HEK293 (cell line): ENCODE results near the gene DYNLT4.

Source experiments
- CTCF ChIA-PET: fragments of 350-600 bp; formaldehyde crosslinking; extraction: SDS; loops from one replicate; lab custom pipeline; 2021; ENCODE audit warnings: antibody characterized with exemption; lab: Yijun Ruan, JAX
- POLR2A ChIA-PET: fragments of 300-600 bp; formaldehyde crosslinking; extraction: SDS; loops from one replicate; lab custom pipeline; 2020; ENCODE audit warnings: antibody characterized with exemption, inconsistent platforms; lab: Yijun Ruan, JAX
- H3K27ac ChIP-seq: fragments of 200-500 bp; sonication (Bioruptor generic); 2 replicates; pipeline ENCODE4 v1.5.1; 2014; ENCODE audit warnings: low read depth, low read length, control low read depth, inconsistent platforms; ENCODE audit errors: extremely low read depth
- H3K36me3 ChIP-seq, 2 experiments: fragments of 200-500 bp in 1 of 2; sonication (Bioruptor generic) in 1 of 2; 1 replicate in 1 of 2; 2 replicates in 1 of 2; pipeline ENCODE4 v1.5.1; 2014 to 2017; ENCODE audit warnings: inconsistent platforms in 2 of 2, low read length in 2 of 2; ENCODE audit not compliant: control insufficient read depth in 2 of 2, insufficient read depth in 1 of 2
- H3K4me1 ChIP-seq: fragments of 200-500 bp; sonication (Bioruptor generic); 2 replicates; pipeline ENCODE4 v1.5.1; 2014; ENCODE audit warnings: mild to moderate bottlenecking, low read length, inconsistent platforms; ENCODE audit not compliant: control insufficient read depth, insufficient read depth
- H3K4me3 ChIP-seq: 2 replicates; pipeline ENCODE4 v1.5.1; 2011; ENCODE audit warnings: low read depth, mild to moderate bottlenecking, control low read depth, low read length, moderate library complexity
- H3K9me3 ChIP-seq: fragments of 200-500 bp; sonication (Bioruptor generic); 2 replicates; pipeline ENCODE4 v1.5.1; 2014; ENCODE audit warnings: low read depth, low read length, inconsistent platforms; ENCODE audit not compliant: control insufficient read depth, insufficient read depth
- AEBP2 ChIP-seq: fragments of 450-650 bp; formaldehyde crosslinking; IDR thresholded peaks from 2 replicates; pipeline ENCODE4 v1.5.1; 2016; ENCODE audit warnings: missing biosample characterization, missing genetic modification characterization, borderline replicate concordance
- BCL11B ChIP-seq: fragments of 450-650 bp; formaldehyde crosslinking; IDR thresholded peaks from 2 replicates; pipeline ENCODE4 v1.5.1; 2016; ENCODE audit warnings: low read depth, missing biosample characterization, missing genetic modification characterization
- CTCF ChIP-seq: fragments of 450-650 bp; formaldehyde crosslinking; IDR thresholded peaks from 2 replicates; pipeline ENCODE4 v1.5.1; 2016; ENCODE audit warnings: missing biosample characterization, missing genetic modification characterization
- GFI1B ChIP-seq: fragments of 450-650 bp; formaldehyde crosslinking; IDR thresholded peaks from 2 replicates; pipeline ENCODE4 v1.5.1; 2016; ENCODE audit warnings: missing biosample characterization, missing genetic modification characterization
- GLIS2 ChIP-seq: fragments of 450-650 bp; formaldehyde crosslinking; IDR thresholded peaks from 2 replicates; pipeline ENCODE4 v1.5.1; 2016; ENCODE audit warnings: missing biosample characterization, missing genetic modification characterization
- KLF8 ChIP-seq: fragments of 450-650 bp; formaldehyde crosslinking; IDR thresholded peaks from 2 replicates; pipeline ENCODE4 v1.5.1; 2016; ENCODE audit warnings: missing biosample characterization, missing genetic modification characterization
- TRIM28 ChIP-seq: IDR thresholded peaks from 2 replicates; pipeline ENCODE4 v1.6.1; 2011; ENCODE audit warnings: low read length, control low read depth, borderline replicate concordance
- YY2 ChIP-seq: fragments of 450-650 bp; formaldehyde crosslinking; IDR thresholded peaks from 2 replicates; pipeline ENCODE4 v1.5.1; 2016; ENCODE audit warnings: missing biosample characterization, missing genetic modification characterization
- ZFHX2 ChIP-seq: fragments of 450-650 bp; formaldehyde crosslinking; conservative IDR thresholded peaks from 2 replicates; pipeline ENCODE4 v1.5.1; 2016; ENCODE audit warnings: missing biosample characterization, missing genetic modification characterization
- ZNF2 ChIP-seq: fragments of 450-650 bp; formaldehyde crosslinking; IDR thresholded peaks from 2 replicates; pipeline ENCODE4 v1.5.1; 2016; ENCODE audit warnings: missing biosample characterization, missing genetic modification characterization
- ZNF223 ChIP-seq: fragments of 450-650 bp; formaldehyde crosslinking; IDR thresholded peaks from 2 replicates; pipeline ENCODE4 v1.5.1; 2016; ENCODE audit warnings: missing biosample characterization, missing genetic modification characterization
- ZNF324 ChIP-seq: fragments of 450-650 bp; formaldehyde crosslinking; IDR thresholded peaks from 2 replicates; pipeline ENCODE4 v1.5.1; 2016; ENCODE audit warnings: missing biosample characterization, missing genetic modification characterization
- ZNF350 ChIP-seq: fragments of 450-650 bp; formaldehyde crosslinking; IDR thresholded peaks from 2 replicates; pipeline ENCODE4 v1.5.0; 2017; ENCODE audit warnings: missing biosample characterization, mild to moderate bottlenecking, missing genetic modification characterization
- ZNF433 ChIP-seq: fragments of 450-650 bp; formaldehyde crosslinking; IDR thresholded peaks from 2 replicates; pipeline ENCODE4 v1.5.1; 2016; ENCODE audit warnings: missing biosample characterization, missing genetic modification characterization, low read depth
- ZNF449 ChIP-seq: fragments of 450-650 bp; formaldehyde crosslinking; IDR thresholded peaks from 2 replicates; pipeline ENCODE4 v1.5.1; 2017; ENCODE audit warnings: missing biosample characterization, mild to moderate bottlenecking, missing genetic modification characterization, moderate library complexity
- ZNF548 ChIP-seq: fragments of 450-650 bp; formaldehyde crosslinking; IDR thresholded peaks from 2 replicates; pipeline ENCODE4 v1.5.1; 2016; ENCODE audit warnings: missing biosample characterization, missing genetic modification characterization
- ZNF585B ChIP-seq: fragments of 450-650 bp; formaldehyde crosslinking; IDR thresholded peaks from 2 replicates; pipeline ENCODE4 v1.5.1; 2016; ENCODE audit warnings: missing biosample characterization, missing genetic modification characterization
- ZNF600 ChIP-seq: fragments of 450-650 bp; formaldehyde crosslinking; IDR thresholded peaks from 2 replicates; pipeline ENCODE4 v1.5.1; 2016; ENCODE audit warnings: missing biosample characterization, missing genetic modification characterization
- ZNF792 ChIP-seq: fragments of 450-650 bp; formaldehyde crosslinking; IDR thresholded peaks from 2 replicates; pipeline ENCODE4 v1.5.1; 2016; ENCODE audit warnings: missing biosample characterization, missing genetic modification characterization
- ZNF843 ChIP-seq: fragments of 450-650 bp; formaldehyde crosslinking; IDR thresholded peaks from 2 replicates; pipeline ENCODE4 v1.5.1; 2016; ENCODE audit warnings: missing biosample characterization, missing genetic modification characterization
- ZSCAN4 ChIP-seq: fragments of 450-650 bp; formaldehyde crosslinking; IDR thresholded peaks from 2 replicates; pipeline ENCODE4 v1.5.1; 2017; ENCODE audit warnings: missing biosample characterization, missing genetic modification characterization

Gene DYNLT4

GRCh38 chr1:44822131-44822701, 15.1 kb upstream of the DYNLT4 start:
- Histone ChIP-seq H3K4me1 (no peaks in the 10 kb centered on the region), H3K27ac (no peak overlapping the region), H3K4me3 (no peak overlapping the region), H3K9me3 (no peaks in the 10 kb centered on the region), H3K36me3 (peaks cover 0 to 10% of the 10 kb centered on the region in 2 experiments; a peak in 1 of 3 replicates)
- ChIA-PET POLR2A (interaction anchor here (1.0 to 6.1 kb wide), 5 partner anchors 9 to 481 kb away, joined by 3 to 84 read pairs (median 9); partner anchors contain the start of genes BTBD19, DYNLT4, PLK3 and PTCH2), CTCF (interaction anchor here (0.5 to 1.5 kb wide), 6 partner anchors 12 to 477 kb away, joined by 3 to 7 read pairs (median 3); no protein-coding TSS in a partner anchor)
- TF ChIP-seq GLIS2 (tag by site-specific recombination) (peak; percentile 11; the same call in 1 of the 2 replicates), ZNF350 (tag by site-specific recombination) (no peak)

GRCh38 chr1:44821240-44821715, 14.1 kb upstream of the DYNLT4 start:
- Histone ChIP-seq H3K9me3 (no peaks in the 10 kb centered on the region), H3K4me1 (no peaks in the 10 kb centered on the region), H3K4me3 (no peak overlapping the region), H3K27ac (no peak overlapping the region), H3K36me3 (peaks cover 0 to 3% of the 10 kb centered on the region in 2 experiments; a peak in 1 of 3 replicates)
- POLR2A ChIA-PET, result interaction anchor here (0.6 to 6.1 kb wide), 9 partner anchors 10 to 482 kb away, joined by 3 to 84 read pairs (median 9); partner anchors contain the start of genes BTBD19, DYNLT4, PLK3 and PTCH2
- CTCF ChIA-PET, result interaction anchor here (0.5 to 3.2 kb wide), 7 partner anchors 12 to 478 kb away, joined by 3 to 13 read pairs (median 4); partner anchors contain the start of genes HECTD3 and UROD
- no peak for TF ChIP-seq GFI1B (tag by site-specific recombination)
- TF ChIP-seq ZNF223, result no peak
- TF ChIP-seq ZFHX2, result no peak
- TF ChIP-seq YY2 (tag by site-specific recombination), result no peak
- TF ChIP-seq GLIS2 (tag by site-specific recombination), result no peak
- TF ChIP-seq ZNF2, result no peak
- no peak for TF ChIP-seq TRIM28
- TF ChIP-seq AEBP2 (tag by site-specific recombination), result no peak
- TF ChIP-seq ZNF792 (tag by site-specific recombination), result no peak
- TF ChIP-seq ZNF843 (tag by site-specific recombination), result no peak
- TF ChIP-seq ZNF449 (tag by site-specific recombination), result no peak
- no peak for TF ChIP-seq BCL11B (tag by site-specific recombination)

GRCh38 chr1:44820328-44821239, 13.4 kb upstream of the DYNLT4 start:
- Histone ChIP-seq H3K4me3 (peak overlapping the region; percentile 31), H3K27ac (peak overlapping the region; percentile 91), H3K4me1 (no peaks in the 10 kb centered on the region), H3K36me3 (peaks cover 0 to under 1% of the 10 kb centered on the region in 2 experiments; a peak in 1 of 3 replicates), H3K9me3 (no peaks in the 10 kb centered on the region)
- CTCF ChIA-PET, result interaction anchor here (0.7 to 3.2 kb wide), 7 partner anchors 11 to 540 kb away, joined by 3 to 13 read pairs (median 4); partner anchors contain the start of genes HECTD3 and UROD
- POLR2A ChIA-PET, result interaction anchor here (0.6 to 6.1 kb wide), 12 partner anchors 9 to 99 kb away, joined by 3 to 84 read pairs (median 8); partner anchors contain the start of genes BEST4, BTBD19, DYNLT4 and PLK3
- TF ChIP-seq ZNF548 (tag by site-specific recombination) (no peak), ZNF600 (no peak), ZNF324 (tag by site-specific recombination) (no peak), CTCF (tag by site-specific recombination) (0 out of 2 replicates have a peak, but pooled peaks have one; percentile 10), KLF8 (tag by site-specific recombination) (no peak), ZNF433 (tag by site-specific recombination) (no peak), ZNF585B (no peak), ZFHX2 (peak; percentile 52), ZSCAN4 (tag by site-specific recombination) (no peak)
